Endothelial cell of umbilical vein (primary cell): ENCODE results near the gene CTDSPL. TPM values are rescaled to one million over a fixed set of nuclear protein-coding genes. Genes with fewer than 3 reads are reported as not detected.

Source experiments
- BruUV-seq: library from RNA; stranded (reverse); fragments of 400-500 nt; replicated peaks from 2 replicates; lab custom pipeline; 2021; lab: Mats Ljungman, UMichigan
- CTCF ChIA-PET: fragments of 300-600, 350-600 bp; sonication (Branson Sonifier 250); formaldehyde crosslinking; loops from one replicate; lab custom pipeline; 2021; ENCODE audit warnings: antibody characterized with exemption, inconsistent platforms; lab: Charles Lee
- POLR2A ChIA-PET: fragments of 300-600, 350-600 bp; sonication (Branson Sonifier 250); formaldehyde crosslinking; loops from one replicate; lab custom pipeline; 2021; ENCODE audit warnings: antibody characterized with exemption, inconsistent platforms; lab: Charles Lee
- DNase-seq: peaks from one replicate; pipeline ENCODE4 v3.0.0-alpha.2; 2011; ENCODE audit warnings: low read depth, low spot score
- FAIRE-seq: peaks from 2 replicates; lab custom pipeline; 2011; peaks lifted over from hg19 to GRCh38; lab: Jason Lieb, UNC
- H2AFZ ChIP-seq: 2 replicates; pipeline ENCODE4 v1.6.0; 2012; ENCODE audit warnings: low read depth, low read length, control low read depth, inconsistent platforms
- H3K27ac ChIP-seq: 2 replicates; pipeline ENCODE4 v1.5.1; 2011; ENCODE audit warnings: low read depth, mild to moderate bottlenecking, control low read depth, low read length, moderate library complexity; ENCODE audit not compliant: insufficient read depth
- H3K27me3 ChIP-seq, 2 experiments: 2 replicates each; pipeline versions ENCODE4 v1.6.0 to v1.6.1; 2011; ENCODE audit warnings: low read length in 2 of 2, mixed read lengths in 1 of 2; ENCODE audit not compliant: control insufficient read depth in 2 of 2, insufficient read depth in 2 of 2
- H3K36me3 ChIP-seq, 2 experiments: 2 replicates in 1 of 2; 3 replicates in 1 of 2; pipeline ENCODE4 v1.5.1; 2011; ENCODE audit warnings: low read length in 2 of 2, mild to moderate bottlenecking in 1 of 2, moderate library complexity in 1 of 2; ENCODE audit not compliant: control insufficient read depth in 2 of 2, insufficient read depth in 2 of 2; ENCODE audit errors: extremely low read depth in 1 of 2
- H3K4me1 ChIP-seq: 3 replicates; pipeline ENCODE4 v1.5.1; 2011; ENCODE audit warnings: mild to moderate bottlenecking, low read length; ENCODE audit not compliant: control insufficient read depth, insufficient read depth; ENCODE audit errors: extremely low read depth
- H3K4me2 ChIP-seq: 2 replicates; pipeline ENCODE4 v1.6.1; 2011; ENCODE audit warnings: low read length, control low read depth, mixed read lengths; ENCODE audit not compliant: insufficient read depth
- H3K4me3 ChIP-seq, 3 experiments: fragments of 200-600 bp in 1 of 3; sonication (generic), shearing (Covaris generic) in 1 of 3; replicated peaks in 1 of 3; 2 replicates each; pipeline ENCODE4 v1.5.1; 2011 to 2016; ENCODE audit warnings: control low read depth in 3 of 3, low read length in 3 of 3, mild to moderate bottlenecking in 2 of 3, inconsistent platforms in 1 of 3, low read depth in 1 of 3, moderate library complexity in 1 of 3; ENCODE audit not compliant: insufficient read depth in 1 of 3
- H3K79me2 ChIP-seq: 2 replicates; pipeline ENCODE4 v1.6.0; 2012; ENCODE audit warnings: low read length, inconsistent platforms; ENCODE audit not compliant: control insufficient read depth, insufficient read depth
- H3K9ac ChIP-seq: replicated peaks from 2 replicates; pipeline ENCODE3; 2011; ENCODE audit warnings: low read length, control low read depth; ENCODE audit not compliant: insufficient read depth; ENCODE audit errors: extremely low read depth
- H3K9me1 ChIP-seq: replicated peaks from 3 replicates; pipeline ENCODE4 v1.6.0; 2011; ENCODE audit warnings: mild to moderate bottlenecking, low read length; ENCODE audit not compliant: control insufficient read depth, insufficient read depth; ENCODE audit errors: extremely low read depth
- H3K9me3 ChIP-seq: replicated peaks from 2 replicates; pipeline ENCODE4 v1.5.1; 2012; ENCODE audit warnings: low read length, inconsistent platforms; ENCODE audit not compliant: control insufficient read depth, insufficient read depth
- H4K20me1 ChIP-seq: replicated peaks from 2 replicates; pipeline ENCODE3; 2011; ENCODE audit warnings: mild to moderate bottlenecking, low read length; ENCODE audit not compliant: control insufficient read depth, insufficient read depth; ENCODE audit errors: extremely low read depth
- EZH2 ChIP-seq: IDR thresholded peaks from 2 replicates; pipeline ENCODE4 v1.6.1; 2012; ENCODE audit warnings: borderline replicate concordance, low read depth, mild to moderate bottlenecking, moderate library complexity, low read length, inconsistent platforms; ENCODE audit not compliant: severe bottlenecking
- FOS ChIP-seq: IDR thresholded peaks from 2 replicates; pipeline ENCODE4 v1.6.1; 2011; ENCODE audit warnings: mild to moderate bottlenecking, low read length, moderate library complexity, borderline replicate concordance; ENCODE audit not compliant: insufficient read depth
- GATA2 ChIP-seq: IDR thresholded peaks from 2 replicates; pipeline ENCODE4 v1.7.0; 2011; ENCODE audit warnings: low read depth, mild to moderate bottlenecking, moderate library complexity, mixed read lengths, low read length; ENCODE audit not compliant: insufficient read length, insufficient read depth
- JUN ChIP-seq: IDR thresholded peaks from 2 replicates; pipeline ENCODE4 v1.6.1; 2011; ENCODE audit warnings: borderline replicate concordance, low read depth; ENCODE audit not compliant: insufficient read length, insufficient read depth
- MAX ChIP-seq: IDR thresholded peaks from 2 replicates; pipeline ENCODE4 v1.6.1; 2011; ENCODE audit not compliant: insufficient read depth, insufficient read length
- MYC ChIP-seq: IDR thresholded peaks from one replicate; pipeline ENCODE4 v1.6.1; 2011; ENCODE audit warnings: mild to moderate bottlenecking, low read depth, low read length
- POLR2A ChIP-seq: IDR thresholded peaks from 2 replicates; pipeline ENCODE4 v1.6.1; 2012; ENCODE audit warnings: low read depth, mild to moderate bottlenecking, control low read depth, low read length
- POLR2AphosphoS5 ChIP-seq: IDR thresholded peaks from 2 replicates; pipeline ENCODE4 v1.6.1; 2012; ENCODE audit warnings: low read depth, mild to moderate bottlenecking, control low read depth, low read length, moderate library complexity; ENCODE audit not compliant: insufficient read depth
- dilution Hi-C: fragments of 300-500 bp; cut with MboI; formaldehyde crosslinking; loops from one replicate; pipeline ENCODE4 v1.15.0; 2019; ENCODE audit warnings: low sequenced_read_pairs; ENCODE audit not compliant: extremely low pct_ligation_motif_present
- intact Hi-C: fragments of 100-400 bp; cut with micrococcal nuclease; formaldehyde crosslinking; loops from one replicate; pipeline ENCODE4 v1.10.0; 2022
- polyA plus RNA-seq, 4 experiments: library from polyadenylated mRNA; depleted of rRNA in 3 of 4; stranded (reverse) in 3 of 4; unstranded in 1 of 4; fragments of >200 nt; gene quantifications; 2 replicates each; pipeline versions ENCODE4 v1.2.1 to v1.2.3, GENCODE V29; 2011 to 2012; ENCODE audit warnings: missing spikeins in 1 of 4
- total RNA-seq: library from RNA; stranded (reverse); gene quantifications from 2 replicates; pipeline ENCODE4 v1.2.3, GENCODE V29; 2021
- TF ChIP-seq, protein P1 (sequence below), 2 donors: IDR thresholded peaks; 1 replicate in 1 of 2; 2 replicates in 1 of 2; pipeline ENCODE4 v1.5.1; 2011; ENCODE audit warnings: low read length in 2 of 2, mild to moderate bottlenecking in 2 of 2, moderate library complexity in 2 of 2, control low read depth in 1 of 2, inconsistent platforms in 1 of 2, low read depth in 1 of 2; ENCODE audit not compliant: insufficient read depth in 1 of 2; ENCODE audit errors: extremely low read depth in 1 of 2

Gene CTDSPL
- total and polyA plus RNA-seq, 2 donors (not counting 3 experiments of a cell fraction or from before 2014, with no cell fraction given) = 30.1 to 43.2 TPM

GRCh38 chr3:37988931-37989525, 127.3 kb downstream of the CTDSPL start:
- Histone ChIP-seq H3K27me3 (no peaks in the 10 kb centered on the region), H3K4me3 (no peak overlapping the region), H3K9ac (no peak overlapping the region), H3K9me3 (no peaks in the 10 kb centered on the region), H3K9me1 (no peaks in the 10 kb centered on the region), H3K79me2 (no peaks in the 10 kb centered on the region), H3K27ac (no peak overlapping the region), H3K4me2 (no peak overlapping the region), H3K36me3 (no peaks in the 10 kb centered on the region), H2AFZ (no peak overlapping the region), H3K4me1 (peaks cover 6% of the 10 kb centered on the region), H4K20me1 (no peaks in the 10 kb centered on the region)
- TF ChIP-seq JUN = no peak
- TF ChIP-seq GATA2 = no peak
- TF ChIP-seq, protein P1, sequence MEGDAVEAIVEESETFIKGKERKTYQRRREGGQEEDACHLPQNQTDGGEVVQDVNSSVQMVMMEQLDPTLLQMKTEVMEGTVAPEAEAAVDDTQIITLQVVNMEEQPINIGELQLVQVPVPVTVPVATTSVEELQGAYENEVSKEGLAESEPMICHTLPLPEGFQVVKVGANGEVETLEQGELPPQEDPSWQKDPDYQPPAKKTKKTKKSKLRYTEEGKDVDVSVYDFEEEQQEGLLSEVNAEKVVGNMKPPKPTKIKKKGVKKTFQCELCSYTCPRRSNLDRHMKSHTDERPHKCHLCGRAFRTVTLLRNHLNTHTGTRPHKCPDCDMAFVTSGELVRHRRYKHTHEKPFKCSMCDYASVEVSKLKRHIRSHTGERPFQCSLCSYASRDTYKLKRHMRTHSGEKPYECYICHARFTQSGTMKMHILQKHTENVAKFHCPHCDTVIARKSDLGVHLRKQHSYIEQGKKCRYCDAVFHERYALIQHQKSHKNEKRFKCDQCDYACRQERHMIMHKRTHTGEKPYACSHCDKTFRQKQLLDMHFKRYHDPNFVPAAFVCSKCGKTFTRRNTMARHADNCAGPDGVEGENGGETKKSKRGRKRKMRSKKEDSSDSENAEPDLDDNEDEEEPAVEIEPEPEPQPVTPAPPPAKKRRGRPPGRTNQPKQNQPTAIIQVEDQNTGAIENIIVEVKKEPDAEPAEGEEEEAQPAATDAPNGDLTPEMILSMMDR (IDR thresholded peaks at IDR 0.05; ENCODE audit: extremely low read depth in 1 of 2, insufficient read depth in 1 of 2, low read depth in 1 of 2, low read length in 2 of 2) = no peak
- TF ChIP-seq EZH2 = no peak
- no peak for TF ChIP-seq POLR2AphosphoS5
- no peak for TF ChIP-seq MAX
- TF ChIP-seq FOS = no peak
- no peak for TF ChIP-seq MYC
- no peak for TF ChIP-seq POLR2A
- CTCF ChIA-PET = interaction anchor here (1.5 to 6.4 kb wide), 2 partner anchors 15 kb away, joined by 10 to 35 read pairs; no protein-coding TSS in a partner anchor
- no peak for DNase-seq
- FAIRE-seq = no peak
- intact Hi-C loops = no loop called here
- dilution Hi-C loops = no loop called here
- no TSS peak for BruUV-seq
- POLR2A ChIA-PET = no interaction called here
